CD4-positive, alpha-beta T cell treated with Interferon alpha-2 for 1 hour (primary cell): ENCODE data around the gene UBR3.

Experiments used
- DNase-seq, 2 donors: peaks; one replicate each; pipeline ENCODE4 v3.0.0-alpha.2; 2020 to 2022

UBR3 gene

GRCh38 chr2:169961911-169962310 lies 134.7 kb downstream of the UBR3 start:
- DNase-seq = peak in 1 of 2 donors; percentile 17

GRCh38 chr2:169963786-169964185 lies 136.5 kb downstream of the UBR3 start:
- DNase-seq = no peak

GRCh38 chr2:169964740-169965139 lies 137.5 kb downstream of the UBR3 start:
- no peak for DNase-seq

- DNase-seq = no peak
Measured at GRCh38 chr2:169965495-169965894, 138.2 kb downstream of the UBR3 start.

- no peak for DNase-seq
Measured at GRCh38 chr2:169966454-169966853, 139.2 kb downstream of the UBR3 start.

GRCh38 chr2:169968743-169969142 lies 141.5 kb downstream of the UBR3 start:
- no peak for DNase-seq

- no peak for DNase-seq
Measured at GRCh38 chr2:169975221-169975620, 148.0 kb downstream of the UBR3 start.

- no peak for DNase-seq
Measured at GRCh38 chr2:169976335-169976851, 149.1 kb downstream of the UBR3 start.

- DNase-seq = no peak
Measured at GRCh38 chr2:169977530-169977929, 150.3 kb downstream of the UBR3 start.

GRCh38 chr2:169978402-169979017 lies 151.3 kb downstream of the UBR3 start:
- DNase-seq = no peak

- DNase-seq = no peak
Measured at GRCh38 chr2:169979025-169979424, 151.8 kb downstream of the UBR3 start.

- DNase-seq = no peak
Measured at GRCh38 chr2:169980001-169980400, 152.7 kb downstream of the UBR3 start.

GRCh38 chr2:169980643-169981042 lies 153.4 kb downstream of the UBR3 start:
- DNase-seq = no peak

GRCh38 chr2:169982929-169983328 lies 155.7 kb downstream of the UBR3 start:
- DNase-seq = no peak

GRCh38 chr2:169983506-169983905 lies 156.3 kb downstream of the UBR3 start:
- no peak for DNase-seq

GRCh38 chr2:169984145-169984544 lies 156.9 kb downstream of the UBR3 start:
- DNase-seq = no peak

- no peak for DNase-seq
Measured at GRCh38 chr2:169994752-169995151, 167.5 kb downstream of the UBR3 start.

- no peak for DNase-seq
Measured at GRCh38 chr2:169997140-169997887, 170.1 kb downstream of the UBR3 start.

- no peak for DNase-seq
Measured at GRCh38 chr2:169999054-169999453, 171.8 kb downstream of the UBR3 start.

- DNase-seq = no peak
Measured at GRCh38 chr2:170002096-170002495, 174.8 kb downstream of the UBR3 start.

- DNase-seq = no peak
Measured at GRCh38 chr2:170005702-170006101, 178.4 kb downstream of the UBR3 start.

- no peak for DNase-seq
Measured at GRCh38 chr2:170006587-170007325, 179.5 kb downstream of the UBR3 start.

- DNase-seq = no peak
Measured at GRCh38 chr2:170009209-170009608, 182.0 kb downstream of the UBR3 start.

- DNase-seq = no peak
Measured at GRCh38 chr2:170012773-170013172, 185.5 kb downstream of the UBR3 start.
